IMR-90 (cell line): ENCODE results near the gene NELL2. TPM values are rescaled to one million over a fixed set of nuclear protein-coding genes. Genes with fewer than 3 reads are reported as not detected.

Experiments
- ATAC-seq: fragments of 200-7000 bp; cut with Tn5 transposase; 2 replicates; pipeline ENCODE4 v1.9.1; 2020; ENCODE audit warnings: low read depth, mild to moderate bottlenecking, moderate library complexity
- BruUV-seq: library from RNA; stranded (reverse); fragments of 400-500 nt; replicated peaks from 2 replicates; lab custom pipeline; 2021; lab: Mats Ljungman, UMichigan
- CTCF ChIA-PET: fragments of 300-600 bp; formaldehyde crosslinking; extraction: SDS; loops from one replicate; lab custom pipeline; 2021; ENCODE audit warnings: antibody characterized with exemption; lab: Yijun Ruan, JAX
- POLR2A ChIA-PET: fragments of 300-600 bp; sonication (Branson Sonifier 250); formaldehyde crosslinking; loops from one replicate; lab custom pipeline; 2022; ENCODE audit warnings: antibody characterized with exemption; ENCODE audit not compliant: unreplicated experiment; lab: Charles Lee
- DNase-seq: peaks from one replicate; pipeline ENCODE4 v3.0.0; 2013
- H2AFZ ChIP-seq: replicated peaks from 2 replicates; pipeline ENCODE3; 2013; ENCODE audit warnings: low read length, mild to moderate bottlenecking; ENCODE audit not compliant: poor library complexity
- H2AK5ac ChIP-seq: 2 replicates; pipeline ENCODE4 v1.6.1; 2013; ENCODE audit warnings: low read depth, low read length, inconsistent platforms
- H2AK9ac ChIP-seq: replicated peaks from 2 replicates; pipeline ENCODE3; 2013; ENCODE audit warnings: mild to moderate bottlenecking, low read depth, low read length, moderate library complexity; ENCODE audit not compliant: poor library complexity
- H2BK120ac ChIP-seq: 2 replicates; pipeline ENCODE4 v1.6.1; 2013; ENCODE audit warnings: low read depth, low read length, inconsistent platforms
- H2BK15ac ChIP-seq: 3 replicates; pipeline ENCODE4 v1.6.1; 2013; ENCODE audit warnings: low read depth, low read length, inconsistent platforms
- H2BK20ac ChIP-seq: 2 replicates; pipeline ENCODE4 v1.6.1; 2013; ENCODE audit warnings: low read depth, mild to moderate bottlenecking, inconsistent platforms, low read length, moderate library complexity
- H2BK5ac ChIP-seq: 2 replicates; pipeline ENCODE4 v1.6.1; 2013; ENCODE audit warnings: mild to moderate bottlenecking, low read depth, low read length, inconsistent platforms; ENCODE audit not compliant: poor library complexity, severe bottlenecking
- H3K14ac ChIP-seq: replicated peaks from 2 replicates; pipeline ENCODE4 v1.6.1; 2013; ENCODE audit warnings: low read depth, low read length, inconsistent platforms
- H3K18ac ChIP-seq: 2 replicates; pipeline ENCODE4 v1.6.1; 2013; ENCODE audit warnings: low read depth, low read length, control low read depth
- H3K23ac ChIP-seq: 2 replicates; pipeline ENCODE4 v1.6.1; 2013; ENCODE audit warnings: low read depth, low read length, inconsistent platforms
- H3K27ac ChIP-seq: 2 replicates; pipeline ENCODE4 v1.5.1; 2013; ENCODE audit warnings: mild to moderate bottlenecking, control low read depth, low read length; ENCODE audit not compliant: insufficient read depth
- H3K27me3 ChIP-seq: 2 replicates; pipeline ENCODE4 v1.6.1; 2013; ENCODE audit warnings: low read length; ENCODE audit not compliant: control insufficient read depth, insufficient read depth
- H3K36me3 ChIP-seq: 2 replicates; pipeline ENCODE4 v1.6.1; 2013; ENCODE audit warnings: low read length, mixed read lengths; ENCODE audit not compliant: control insufficient read depth, insufficient read depth
- H3K4ac ChIP-seq: 2 replicates; pipeline ENCODE4 v1.6.1; 2013; ENCODE audit warnings: low read depth, low read length, inconsistent platforms
- H3K4me1 ChIP-seq: 2 replicates; pipeline ENCODE4 v1.6.1; 2013; ENCODE audit warnings: low read length, mixed read lengths; ENCODE audit not compliant: control insufficient read depth, insufficient read depth
- H3K4me2 ChIP-seq: 2 replicates; pipeline ENCODE4 v1.6.1; 2013; ENCODE audit warnings: low read depth, mild to moderate bottlenecking, control low read depth, low read length, moderate library complexity
- H3K4me3 ChIP-seq: 2 replicates; pipeline ENCODE4 v1.5.1; 2013; ENCODE audit warnings: low read depth, mild to moderate bottlenecking, control low read depth, low read length, moderate library complexity; ENCODE audit not compliant: insufficient read depth
- H3K56ac ChIP-seq: 2 replicates; pipeline ENCODE4 v1.6.1; 2013; ENCODE audit warnings: low read length, inconsistent platforms; ENCODE audit not compliant: insufficient read depth; ENCODE audit errors: extremely low read depth
- H3K79me1 ChIP-seq, 2 experiments: 2 replicates each; pipeline ENCODE4 v1.6.1; 2013; ENCODE audit warnings: low read length in 2 of 2, inconsistent platforms in 1 of 2, low read depth in 1 of 2
- H3K9ac ChIP-seq: 2 replicates; pipeline ENCODE4 v1.6.1; 2013; ENCODE audit warnings: low read depth, low read length, control low read depth
- H3K9me1 ChIP-seq: 2 replicates; pipeline ENCODE4 v1.6.1; 2013; ENCODE audit warnings: low read length, inconsistent platforms; ENCODE audit not compliant: insufficient read depth
- H3K9me3 ChIP-seq: 2 replicates; pipeline ENCODE4 v1.6.1; 2013; ENCODE audit warnings: low read length; ENCODE audit not compliant: control insufficient read depth, insufficient read depth
- H4K20me1 ChIP-seq: 2 replicates; pipeline ENCODE4 v1.6.1; 2013; ENCODE audit warnings: low read length, inconsistent platforms; ENCODE audit not compliant: insufficient read depth
- H4K5ac ChIP-seq: 2 replicates; pipeline ENCODE4 v1.6.1; 2013; ENCODE audit warnings: mild to moderate bottlenecking, low read depth, low read length, control low read depth
- H4K8ac ChIP-seq, 2 experiments: 2 replicates each; pipeline ENCODE4 v1.6.1; 2013; ENCODE audit warnings: low read depth in 2 of 2, low read length in 2 of 2, control low read depth in 1 of 2, inconsistent platforms in 1 of 2
- H4K91ac ChIP-seq: 2 replicates; pipeline ENCODE4 v1.6.1; 2013; ENCODE audit warnings: low read depth, low read length, inconsistent platforms; ENCODE audit not compliant: insufficient read depth
- MAFK ChIP-seq: IDR thresholded peaks from 2 replicates; pipeline ENCODE4 v1.6.1; 2012; ENCODE audit warnings: low read depth, low read length, improper control_type of control experiment
- NFE2L2 ChIP-seq: fragments of 150-350 bp; IDR thresholded peaks from 2 replicates; pipeline ENCODE4 v1.6.1; 2016; ENCODE audit warnings: low read depth, mild to moderate bottlenecking, low read length
- POLR2A ChIP-seq: IDR thresholded peaks from 2 replicates; pipeline ENCODE4 v1.6.1; 2012; ENCODE audit warnings: mild to moderate bottlenecking, low read depth, low read length
- RFX5 ChIP-seq: IDR thresholded peaks from 2 replicates; pipeline ENCODE4 v1.8.0; 2012; ENCODE audit warnings: low read depth, mild to moderate bottlenecking, low read length, moderate library complexity
- dilution Hi-C: fragments of 300-500 bp; cut with HindIII; formaldehyde crosslinking; loops from one replicate; pipeline ENCODE4 v1.14.3; 2018; ENCODE audit warnings: low sequenced_read_pairs; ENCODE audit not compliant: unreplicated experiment
- in situ Hi-C: fragments of 300-500 bp; cut with MboI; formaldehyde crosslinking; loops from 3 replicates; pipeline ENCODE4 v1.14.3; 2019; ENCODE audit warnings: low sequenced_read_pairs, inconsistent platforms, mixed read lengths
- intact Hi-C: fragments of 100-400 bp; cut with micrococcal nuclease; formaldehyde crosslinking; loops from 2 replicates; pipeline ENCODE4 v1.10.0; 2022
- polyA plus RNA-seq, 3 experiments: library from polyadenylated mRNA; depleted of rRNA; stranded (reverse); fragments of >200 nt; gene quantifications; 2 replicates each; pipeline ENCODE4 v1.2.3, GENCODE V29; 2012; ENCODE audit warnings: low replicate concordance in 1 of 3
- total RNA-seq: library from RNA; depleted of rRNA; stranded (reverse); fragments of >200 nt; gene quantifications from 2 replicates; pipeline ENCODE4 v1.2.3, GENCODE V29; 2012

NELL2 gene
- total and polyA plus RNA-seq, 2 of the 4 experiments (the other 2 are of a cell fraction), result 0.18 to 0.26 TPM

- BruUV-seq, result no TSS peak
- Histone ChIP-seq H3K9ac (no peak overlapping the region), H3K79me1 (no peaks in the 10 kb centered on the region), H3K4ac (no peak overlapping the region), H3K36me3 (no peaks in the 10 kb centered on the region), H3K27me3 (no peaks in the 10 kb centered on the region), H2AK9ac (no peak overlapping the region), H3K9me1 (no peaks in the 10 kb centered on the region), H3K4me2 (no peak overlapping the region), H2AK5ac (no peak overlapping the region), H3K56ac (no peak overlapping the region), H3K9me3 (peaks cover 4% of the 10 kb centered on the region; the same call in 1 of the 2 replicates), H2BK120ac (no peak overlapping the region), H4K8ac (no peak overlapping the region), H2BK5ac (no peak overlapping the region), H4K5ac (no peak overlapping the region), H4K91ac (no peak overlapping the region), H3K18ac (no peak overlapping the region), H2AFZ (no peak overlapping the region), H3K23ac (no peak overlapping the region), H2BK15ac (no peak overlapping the region), H3K4me3 (no peak overlapping the region), H2BK20ac (no peak overlapping the region), H3K27ac (no peak overlapping the region), H3K4me1 (no peaks in the 10 kb centered on the region), H4K20me1 (no peaks in the 10 kb centered on the region), H3K14ac (no peak overlapping the region)
- intact Hi-C loops, result no loop called here
- in situ Hi-C loops, result no loop called here
- ChIA-PET POLR2A (no interaction called here), CTCF (no interaction called here)
- DNase-seq (no peak), ATAC-seq (no peak)
- dilution Hi-C loops, result no loop called here
- no peak for TF ChIP-seq NFE2L2
- TF ChIP-seq MAFK, result no peak
- no peak for TF ChIP-seq POLR2A
- no peak for TF ChIP-seq RFX5
Observed at GRCh38 chr12:44503329-44503728, 372.8 kb downstream of the NELL2 start.
